Uterus (tissue), 4 donors: ENCODE data around the gene OGFOD1. TPM values are rescaled to one million over a fixed set of nuclear protein-coding genes. Genes with fewer than 3 reads are reported as not detected.

Source experiments
- DNase-seq, 2 donors: peaks; one replicate each; pipeline ENCODE4 v3.0.0-alpha.2; 2019 to 2020
- H3K27ac ChIP-seq, 2 donors: fragments of 200-600 bp; sonication (generic); 1 replicate in 1 of 2; 2 replicates in 1 of 2; pipeline ENCODE4 v1.5.1; 2016 to 2018
- H3K27me3 ChIP-seq, 2 donors: fragments of 200-600 bp; sonication (generic); one replicate each; pipeline ENCODE4 v1.5.1; 2018 to 2019; ENCODE audit warnings: control low read depth in 1 of 2
- H3K36me3 ChIP-seq, 2 donors: fragments of 200-600 bp; sonication (generic); one replicate each; pipeline ENCODE4 v1.5.1; 2019; ENCODE audit warnings: control low read depth in 1 of 2
- H3K4me1 ChIP-seq, 2 donors: fragments of 200-600 bp; sonication (generic); one replicate each; pipeline ENCODE4 v1.5.1; 2018 to 2019; ENCODE audit warnings: control low read depth in 1 of 2
- H3K4me3 ChIP-seq, 2 donors: fragments of 200-600 bp; sonication (generic); 1 replicate in 1 of 2; 2 replicates in 1 of 2; pipeline ENCODE4 v1.5.1; 2018 to 2019; ENCODE audit warnings: mild to moderate bottlenecking in 1 of 2
- H3K9me3 ChIP-seq, 2 donors: fragments of 200-600 bp; sonication (generic); one replicate each; pipeline ENCODE4 v1.5.1; 2019; ENCODE audit warnings: control low read depth in 1 of 2
- POLR2A ChIP-seq, 2 donors: fragments of 450-650 bp; IDR thresholded peaks; one replicate each; pipeline ENCODE4 v1.6.1; 2016; ENCODE audit warnings: antibody characterized with exemption in 2 of 2, mild to moderate bottlenecking in 1 of 2, moderate library complexity in 1 of 2
- intact Hi-C: fragments of 100-400 bp; cut with DNase I; formaldehyde crosslinking; loops from one replicate; pipeline ENCODE4 v1.15.1; 2023; ENCODE audit warnings: low total_unique reads
- total RNA-seq, 4 donors: library from RNA; depleted of rRNA in 3 of 4; stranded (reverse); fragments of >200 nt in 3 of 4; gene quantifications; one replicate each; pipeline versions ENCODE4 v1.1.0 to v1.2.4, GENCODE V29; 2014 to 2023
- TF ChIP-seq, protein P1 (sequence below), 4 experiments: fragments of 200-600 bp in 2 of 4; fragments of 450-650 bp in 2 of 4; sonication (generic) in 2 of 4; IDR thresholded peaks; one replicate each; pipeline ENCODE4 v1.5.1; 2016 to 2019; ENCODE audit warnings: antibody characterized with exemption in 4 of 4, mild to moderate bottlenecking in 2 of 4, moderate library complexity in 1 of 4
- donor health status: DM: yes; HTN: yes; CAD: no.

The OGFOD1 gene
- total RNA-seq, 4 donors from 2014 or later, result 5.0 to 78.9 (median 20.3) TPM

DNA sequence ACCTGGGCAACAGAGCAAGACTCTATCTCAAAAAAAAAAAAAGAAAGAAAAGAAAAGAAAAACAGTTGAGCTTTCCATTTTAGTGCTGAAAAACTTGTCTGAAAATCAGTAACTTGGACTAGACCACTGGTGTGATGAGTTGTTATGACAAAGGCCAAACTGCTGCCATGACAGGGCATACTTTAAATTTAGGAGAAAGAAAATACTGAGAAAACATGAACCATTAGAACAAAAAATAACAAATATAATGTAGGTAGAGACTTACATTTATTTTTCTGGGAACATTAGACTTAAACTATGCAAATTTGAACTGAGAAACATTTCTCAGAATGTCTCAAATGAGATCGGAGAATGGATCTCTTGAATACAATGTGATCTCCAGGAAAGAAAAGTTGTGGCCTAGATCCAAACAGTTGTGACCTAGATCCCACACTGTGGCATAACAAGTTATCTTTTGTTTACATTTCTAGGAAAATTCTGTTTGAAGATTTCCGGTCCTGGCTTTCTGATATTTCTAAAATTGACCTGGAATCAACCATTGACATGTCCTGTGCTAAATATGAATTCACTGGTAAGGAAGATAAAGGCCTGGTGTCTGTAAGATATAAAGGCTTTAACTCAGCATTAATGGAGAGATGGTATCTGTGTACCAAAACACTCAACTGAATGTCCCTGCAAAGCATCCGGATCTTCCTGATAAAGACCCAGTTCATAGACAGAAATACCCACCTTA is 10.9 kb downstream of the OGFOD1 start:
- intact Hi-C loops, result no loop called here
- Histone ChIP-seq H3K27me3 (no peaks in the 10 kb centered on the region), H3K4me1 (no peaks in the 10 kb centered on the region), H3K36me3 (no peaks in the 10 kb centered on the region), H3K9me3 (no peaks in the 10 kb centered on the region), H3K4me3 (no peak overlapping the region), H3K27ac (no peak overlapping the region)
- no peak for DNase-seq
- TF ChIP-seq, protein P1, sequence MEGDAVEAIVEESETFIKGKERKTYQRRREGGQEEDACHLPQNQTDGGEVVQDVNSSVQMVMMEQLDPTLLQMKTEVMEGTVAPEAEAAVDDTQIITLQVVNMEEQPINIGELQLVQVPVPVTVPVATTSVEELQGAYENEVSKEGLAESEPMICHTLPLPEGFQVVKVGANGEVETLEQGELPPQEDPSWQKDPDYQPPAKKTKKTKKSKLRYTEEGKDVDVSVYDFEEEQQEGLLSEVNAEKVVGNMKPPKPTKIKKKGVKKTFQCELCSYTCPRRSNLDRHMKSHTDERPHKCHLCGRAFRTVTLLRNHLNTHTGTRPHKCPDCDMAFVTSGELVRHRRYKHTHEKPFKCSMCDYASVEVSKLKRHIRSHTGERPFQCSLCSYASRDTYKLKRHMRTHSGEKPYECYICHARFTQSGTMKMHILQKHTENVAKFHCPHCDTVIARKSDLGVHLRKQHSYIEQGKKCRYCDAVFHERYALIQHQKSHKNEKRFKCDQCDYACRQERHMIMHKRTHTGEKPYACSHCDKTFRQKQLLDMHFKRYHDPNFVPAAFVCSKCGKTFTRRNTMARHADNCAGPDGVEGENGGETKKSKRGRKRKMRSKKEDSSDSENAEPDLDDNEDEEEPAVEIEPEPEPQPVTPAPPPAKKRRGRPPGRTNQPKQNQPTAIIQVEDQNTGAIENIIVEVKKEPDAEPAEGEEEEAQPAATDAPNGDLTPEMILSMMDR (IDR thresholded peaks at IDR 0.05), result no peak

DNA sequence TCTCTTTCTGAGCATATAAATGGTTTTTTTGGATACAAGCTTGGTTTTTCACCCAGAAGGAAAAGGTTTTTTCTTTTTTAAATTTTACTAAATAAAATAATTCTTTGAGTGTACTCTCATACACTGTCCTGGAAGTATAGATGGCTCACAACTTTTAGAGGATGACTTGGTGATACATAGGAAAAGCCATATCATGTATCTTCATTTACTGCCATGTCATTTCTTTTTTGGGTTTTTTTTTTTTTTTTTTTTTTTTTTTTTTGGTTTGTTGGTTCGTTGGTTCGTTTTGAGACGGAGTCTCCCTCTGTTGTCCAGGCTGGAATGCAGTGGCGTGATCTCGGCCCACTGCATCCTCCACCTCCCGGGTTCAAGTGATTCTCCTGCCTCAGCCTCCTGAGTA is 11.8 kb downstream of the OGFOD1 start:
- Histone ChIP-seq H3K27ac (no peak overlapping the region), H3K4me3 (no peak overlapping the region), H3K9me3 (no peaks in the 10 kb centered on the region), H3K27me3 (no peaks in the 10 kb centered on the region), H3K36me3 (no peaks in the 10 kb centered on the region), H3K4me1 (no peaks in the 10 kb centered on the region)
- no peak for DNase-seq
- TF ChIP-seq, protein P1 (IDR thresholded peaks at IDR 0.05), result no peak
- no peak for TF ChIP-seq POLR2A (IDR thresholded peaks at IDR 0.05)
- intact Hi-C loops, result no loop called here

DNA sequence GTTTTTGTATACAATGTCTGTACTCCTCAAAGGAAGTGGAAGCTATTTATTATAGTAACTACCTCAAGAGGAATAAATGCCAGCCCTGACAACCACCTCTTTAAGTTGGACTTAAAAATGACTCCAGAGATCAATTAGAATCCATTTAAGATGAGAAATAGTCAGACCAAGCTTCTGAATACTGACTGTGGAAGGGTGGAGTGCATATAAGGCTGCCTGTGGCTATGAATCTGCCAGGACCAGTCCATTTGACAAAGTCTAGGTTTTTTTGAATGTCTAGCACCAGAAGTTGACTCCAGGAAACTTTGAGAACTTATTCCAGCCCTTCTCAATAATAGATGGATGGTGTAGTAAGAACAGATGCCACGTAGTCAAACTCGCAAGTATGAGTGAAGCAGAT is 15.0 kb downstream of the OGFOD1 start:
- H3K27ac ChIP-seq, result no peak overlapping the region
- intact Hi-C loops, result no loop called here
- H3K36me3 ChIP-seq, result no peaks in the 10 kb centered on the region
- H3K27me3 ChIP-seq, result no peaks in the 10 kb centered on the region
- H3K9me3 ChIP-seq, result no peaks in the 10 kb centered on the region
- no peak for DNase-seq
- no peaks in the 10 kb centered on the region for H3K4me1 ChIP-seq
- no peak overlapping the region for H3K4me3 ChIP-seq
- TF ChIP-seq, protein P1 (IDR thresholded peaks at IDR 0.05), result no peak
- TF ChIP-seq POLR2A (IDR thresholded peaks at IDR 0.05), result no peak

DNA sequence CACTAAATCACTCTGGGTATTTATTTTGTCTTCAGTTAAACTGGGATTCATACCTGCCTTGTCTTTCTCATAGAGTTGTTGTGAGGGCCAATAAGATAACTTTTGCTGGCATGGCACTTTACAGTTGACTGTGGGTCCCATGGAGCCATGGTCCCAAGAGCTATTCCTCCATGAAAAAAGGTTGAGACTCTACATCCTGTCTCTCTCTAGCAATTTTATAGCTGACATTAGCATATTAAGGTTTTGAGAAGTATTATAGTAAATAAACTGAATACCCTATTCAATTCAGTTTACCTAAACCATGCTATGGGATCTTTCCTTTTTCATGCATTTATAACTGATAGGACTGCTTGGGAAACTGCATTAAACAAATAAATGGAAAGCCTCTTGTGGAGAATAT is 17.4 kb downstream of the OGFOD1 start:
- no peaks in the 10 kb centered on the region for H3K9me3 ChIP-seq
- H3K36me3 ChIP-seq, result no peaks in the 10 kb centered on the region
- H3K27ac ChIP-seq, result no peak overlapping the region
- intact Hi-C loops, result no loop called here
- H3K4me3 ChIP-seq, result no peak overlapping the region
- no peaks in the 10 kb centered on the region for H3K4me1 ChIP-seq
- DNase-seq, result no peak
- H3K27me3 ChIP-seq, result no peaks in the 10 kb centered on the region
- TF ChIP-seq POLR2A (IDR thresholded peaks at IDR 0.05), result no peak
- TF ChIP-seq, protein P1 (IDR thresholded peaks at IDR 0.05), result no peak

DNA sequence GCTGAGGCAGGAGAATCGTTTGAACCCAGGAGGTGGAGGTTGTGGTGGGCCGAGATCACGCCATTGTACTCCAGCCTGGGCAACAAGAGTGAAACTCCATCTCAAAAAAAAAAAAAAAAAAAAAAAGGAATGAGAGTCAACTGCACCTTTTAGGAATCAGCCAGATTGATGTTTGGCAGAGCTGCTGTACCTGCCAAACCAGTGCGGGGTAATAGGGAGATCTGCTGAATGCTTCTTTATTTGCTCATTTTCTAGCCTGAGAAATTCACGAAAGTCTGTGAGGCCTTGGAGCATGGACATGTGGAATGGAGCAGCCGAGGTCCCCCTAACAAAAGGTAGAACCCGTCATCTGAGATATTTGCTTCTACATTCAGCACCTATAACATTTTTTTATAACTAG is 18.4 kb downstream of the OGFOD1 start:
- no peaks in the 10 kb centered on the region for H3K36me3 ChIP-seq
- H3K9me3 ChIP-seq, result no peaks in the 10 kb centered on the region
- H3K27me3 ChIP-seq, result no peaks in the 10 kb centered on the region
- H3K4me1 ChIP-seq, result no peaks in the 10 kb centered on the region
- H3K4me3 ChIP-seq, result no peak overlapping the region
- DNase-seq, result no peak
- TF ChIP-seq POLR2A (IDR thresholded peaks at IDR 0.05), result no peak
- TF ChIP-seq, protein P1 (IDR thresholded peaks at IDR 0.05), result no peak
- intact Hi-C loops, result no loop called here
- H3K27ac ChIP-seq, result no peak overlapping the region
